Osteocyte (in vitro differentiated cells): ENCODE data around the gene ADAMTSL3. TPM values are rescaled to one million over a fixed set of nuclear protein-coding genes. Genes with fewer than 3 reads are reported as not detected.

Experiments used
- DNase-seq: peaks from one replicate; pipeline ENCODE4 v3.0.0; 2021; ENCODE audit warnings: mixed read lengths; ENCODE audit not compliant: unreplicated experiment; ENCODE audit errors: extremely low spot score
- H3K27ac Mint-ChIP-seq: one replicate; pipeline ENCODE4 v1.8.0; 2021; ENCODE audit warnings: mild to moderate bottlenecking, mixed read lengths; ENCODE audit not compliant: unreplicated experiment
- H3K27me3 Mint-ChIP-seq: one replicate; pipeline ENCODE4 v1.8.0; 2021; ENCODE audit warnings: mixed read lengths; ENCODE audit not compliant: unreplicated experiment
- H3K36me3 Mint-ChIP-seq: one replicate; pipeline ENCODE4 v1.8.0; 2021; ENCODE audit warnings: mixed read lengths; ENCODE audit not compliant: unreplicated experiment
- H3K4me1 Mint-ChIP-seq: one replicate; pipeline ENCODE4 v1.8.0; 2021; ENCODE audit warnings: mixed read lengths; ENCODE audit not compliant: unreplicated experiment
- H3K4me3 Mint-ChIP-seq: one replicate; pipeline ENCODE4 v1.8.0; 2021; ENCODE audit warnings: mild to moderate bottlenecking, moderate library complexity, mixed read lengths; ENCODE audit not compliant: unreplicated experiment
- H3K9me3 Mint-ChIP-seq: one replicate; pipeline ENCODE4 v1.8.0; 2021; ENCODE audit warnings: mixed read lengths; ENCODE audit not compliant: unreplicated experiment
- total RNA-seq: library from RNA; stranded (reverse); gene quantifications from 2 replicates; pipeline ENCODE4 v1.2.1, GENCODE V29; 2021
- TF ChIP-seq, protein P1 (sequence below): fragments of 200-600 bp; sonication (generic); IDR thresholded peaks from 2 replicates; pipeline ENCODE4 v1.5.0; 2021; ENCODE audit warnings: antibody characterized with exemption, mild to moderate bottlenecking, moderate library complexity

Gene ADAMTSL3
- total RNA-seq, 1 donor from 2014 or later, result not detected

DNA sequence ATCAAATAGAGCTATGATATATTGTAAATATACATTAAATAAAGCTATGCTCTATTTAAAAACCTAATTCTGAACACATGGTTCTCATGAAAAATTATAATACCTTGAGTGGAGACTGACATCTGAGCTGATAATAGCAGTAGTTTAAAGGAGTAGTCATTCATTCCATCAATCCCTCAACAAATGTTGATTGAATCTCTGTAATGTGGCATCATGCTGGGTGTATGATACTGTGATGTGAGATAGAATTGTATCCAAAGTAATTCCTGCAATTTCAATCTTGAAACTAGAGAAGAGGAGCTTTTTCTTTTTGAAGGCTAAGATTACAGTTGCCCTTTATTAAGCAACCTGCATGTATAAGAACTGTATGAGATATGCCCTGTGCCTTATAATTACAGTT lies 63.1 kb downstream of the ADAMTSL3 start:
- no peak for DNase-seq
- H3K9me3 Mint-ChIP-seq, result no peaks in the 10 kb centered on the region
- no peak overlapping the region for H3K4me3 Mint-ChIP-seq
- H3K36me3 Mint-ChIP-seq, result no peaks in the 10 kb centered on the region
- H3K27ac Mint-ChIP-seq, result no peak overlapping the region
- no peaks in the 10 kb centered on the region for H3K27me3 Mint-ChIP-seq
- TF ChIP-seq, protein P1, sequence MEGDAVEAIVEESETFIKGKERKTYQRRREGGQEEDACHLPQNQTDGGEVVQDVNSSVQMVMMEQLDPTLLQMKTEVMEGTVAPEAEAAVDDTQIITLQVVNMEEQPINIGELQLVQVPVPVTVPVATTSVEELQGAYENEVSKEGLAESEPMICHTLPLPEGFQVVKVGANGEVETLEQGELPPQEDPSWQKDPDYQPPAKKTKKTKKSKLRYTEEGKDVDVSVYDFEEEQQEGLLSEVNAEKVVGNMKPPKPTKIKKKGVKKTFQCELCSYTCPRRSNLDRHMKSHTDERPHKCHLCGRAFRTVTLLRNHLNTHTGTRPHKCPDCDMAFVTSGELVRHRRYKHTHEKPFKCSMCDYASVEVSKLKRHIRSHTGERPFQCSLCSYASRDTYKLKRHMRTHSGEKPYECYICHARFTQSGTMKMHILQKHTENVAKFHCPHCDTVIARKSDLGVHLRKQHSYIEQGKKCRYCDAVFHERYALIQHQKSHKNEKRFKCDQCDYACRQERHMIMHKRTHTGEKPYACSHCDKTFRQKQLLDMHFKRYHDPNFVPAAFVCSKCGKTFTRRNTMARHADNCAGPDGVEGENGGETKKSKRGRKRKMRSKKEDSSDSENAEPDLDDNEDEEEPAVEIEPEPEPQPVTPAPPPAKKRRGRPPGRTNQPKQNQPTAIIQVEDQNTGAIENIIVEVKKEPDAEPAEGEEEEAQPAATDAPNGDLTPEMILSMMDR, result no peak
- H3K4me1 Mint-ChIP-seq, result no peaks in the 10 kb centered on the region

DNA sequence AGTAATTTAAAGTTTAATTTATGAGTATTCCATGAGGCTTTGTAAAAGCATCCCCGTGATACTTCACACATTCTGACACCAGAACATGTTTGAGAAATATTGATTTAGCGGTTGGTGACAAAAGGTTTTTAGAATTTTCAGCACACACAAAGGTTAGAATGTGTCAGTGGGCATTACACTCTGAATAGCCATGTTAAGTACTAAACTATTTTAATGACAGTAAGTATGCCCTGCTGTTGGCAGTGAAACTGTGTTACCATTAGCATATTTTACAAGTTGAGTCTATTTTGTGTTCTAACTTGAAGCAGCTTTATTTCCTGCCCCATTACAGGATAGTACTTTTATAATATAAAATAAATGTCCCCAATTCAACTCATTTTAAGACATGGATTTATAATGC lies 66.5 kb downstream of the ADAMTSL3 start:
- H3K27me3 Mint-ChIP-seq, result no peaks in the 10 kb centered on the region
- TF ChIP-seq, protein P1, result no peak
- no peak for DNase-seq
- H3K9me3 Mint-ChIP-seq, result no peaks in the 10 kb centered on the region
- H3K4me3 Mint-ChIP-seq, result no peak overlapping the region
- H3K4me1 Mint-ChIP-seq, result no peaks in the 10 kb centered on the region
- H3K27ac Mint-ChIP-seq, result no peak overlapping the region
- H3K36me3 Mint-ChIP-seq, result no peaks in the 10 kb centered on the region

GRCh38 chr15:83721031-83721430 lies 67.1 kb downstream of the ADAMTSL3 start:
- Mint-ChIP-seq H3K9me3 (peaks cover 1% of the 10 kb centered on the region), H3K36me3 (no peaks in the 10 kb centered on the region), H3K4me3 (no peak overlapping the region), H3K4me1 (no peaks in the 10 kb centered on the region), H3K27me3 (no peaks in the 10 kb centered on the region), H3K27ac (no peak overlapping the region)
- TF ChIP-seq, protein P1, result no peak
- no peak for DNase-seq

GRCh38 chr15:83721981-83722380 lies 68.1 kb downstream of the ADAMTSL3 start:
- H3K36me3 Mint-ChIP-seq, result no peaks in the 10 kb centered on the region
- TF ChIP-seq, protein P1, result no peak
- H3K9me3 Mint-ChIP-seq, result peaks cover 9% of the 10 kb centered on the region
- H3K27me3 Mint-ChIP-seq, result no peaks in the 10 kb centered on the region
- no peaks in the 10 kb centered on the region for H3K4me1 Mint-ChIP-seq
- no peak overlapping the region for H3K4me3 Mint-ChIP-seq
- H3K27ac Mint-ChIP-seq, result no peak overlapping the region
- no peak for DNase-seq

GRCh38 chr15:83723216-83723615 lies 69.3 kb downstream of the ADAMTSL3 start:
- TF ChIP-seq, protein P1, result no peak
- Mint-ChIP-seq H3K4me1 (no peaks in the 10 kb centered on the region), H3K27me3 (no peaks in the 10 kb centered on the region), H3K27ac (no peak overlapping the region), H3K36me3 (no peaks in the 10 kb centered on the region), H3K9me3 (peaks cover 20% of the 10 kb centered on the region), H3K4me3 (no peak overlapping the region)
- DNase-seq, result no peak
